ENCODE measurements around the gene DNM2.
A peak's percentile ranks its signal among the peaks of the same experiment; 100 is the strongest.

Gene DNM2

GRCh38 chr19:10690341-10690781 lies 27.5 kb upstream of the DNM2 start:
- DNase-seq (ENCODE audit: low read depth, low spot score): peak; percentile 34

- DNase-seq (ENCODE audit: low read depth, low spot score): no peak
These were observed 26.5 kb upstream of the DNM2 start for GRCh38 chr19:10691178-10691881.

- DNase-seq (ENCODE audit: low read depth, low spot score): no peak
These were observed 26.0 kb upstream of the DNM2 start for GRCh38 chr19:10691883-10692282.

GRCh38 chr19:10692673-10693264 lies 25.1 kb upstream of the DNM2 start:
- no peak for DNase-seq (ENCODE audit: low read depth, low spot score)

- no peak for DNase-seq (ENCODE audit: low read depth, low spot score)
These were observed 23.1 kb upstream of the DNM2 start for GRCh38 chr19:10694706-10695307.

DNA sequence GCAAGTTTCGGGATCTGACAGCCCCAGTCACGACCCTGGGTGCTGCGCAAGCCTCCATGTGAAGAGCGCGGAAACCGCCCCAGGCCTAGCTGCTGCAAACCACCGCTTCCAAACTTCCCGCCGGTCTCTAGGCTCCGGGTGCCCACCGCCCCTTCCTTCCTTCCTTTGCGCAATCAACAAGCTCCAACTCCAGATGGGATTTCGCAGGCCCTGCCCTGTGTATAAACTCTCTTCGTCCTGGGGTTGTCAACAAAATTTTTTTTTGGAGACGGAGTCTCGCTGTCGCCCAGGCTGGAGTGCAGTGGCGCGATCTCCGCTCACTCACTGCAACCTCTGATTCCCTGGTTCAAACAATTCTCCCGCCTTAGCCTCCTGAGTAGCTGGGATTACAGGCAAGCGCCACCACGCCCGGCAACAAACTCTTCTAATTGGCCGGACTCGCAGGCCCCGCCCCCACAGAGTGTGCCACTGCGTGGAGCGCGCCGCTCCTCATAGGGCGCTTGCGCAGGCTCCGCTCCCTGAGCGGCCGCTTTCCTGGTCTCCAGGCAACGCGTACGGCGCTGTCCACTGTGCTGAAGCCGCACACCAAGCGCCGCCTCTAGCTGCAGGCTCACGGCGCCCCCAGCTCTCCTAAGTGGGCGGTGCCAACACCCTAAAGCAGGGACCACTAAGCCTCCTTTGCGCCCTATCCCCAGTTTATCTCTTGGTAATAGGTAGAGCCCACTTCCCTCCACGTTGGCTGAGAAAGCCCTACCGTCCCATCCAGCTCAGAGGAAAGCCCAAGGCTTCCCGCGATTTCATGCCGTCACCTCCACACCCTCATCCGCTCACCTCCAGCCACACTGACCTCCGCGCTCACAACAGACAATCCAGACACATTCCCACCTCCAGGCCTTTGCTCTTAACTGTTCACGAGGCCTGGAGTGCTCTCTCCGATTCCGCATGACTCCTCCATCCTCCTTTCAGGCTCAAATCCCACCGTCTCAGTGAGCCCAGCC lies 22.2 kb upstream of the DNM2 start:
- DNase-seq (ENCODE audit: low read depth, low spot score): peak; percentile 97

DNA sequence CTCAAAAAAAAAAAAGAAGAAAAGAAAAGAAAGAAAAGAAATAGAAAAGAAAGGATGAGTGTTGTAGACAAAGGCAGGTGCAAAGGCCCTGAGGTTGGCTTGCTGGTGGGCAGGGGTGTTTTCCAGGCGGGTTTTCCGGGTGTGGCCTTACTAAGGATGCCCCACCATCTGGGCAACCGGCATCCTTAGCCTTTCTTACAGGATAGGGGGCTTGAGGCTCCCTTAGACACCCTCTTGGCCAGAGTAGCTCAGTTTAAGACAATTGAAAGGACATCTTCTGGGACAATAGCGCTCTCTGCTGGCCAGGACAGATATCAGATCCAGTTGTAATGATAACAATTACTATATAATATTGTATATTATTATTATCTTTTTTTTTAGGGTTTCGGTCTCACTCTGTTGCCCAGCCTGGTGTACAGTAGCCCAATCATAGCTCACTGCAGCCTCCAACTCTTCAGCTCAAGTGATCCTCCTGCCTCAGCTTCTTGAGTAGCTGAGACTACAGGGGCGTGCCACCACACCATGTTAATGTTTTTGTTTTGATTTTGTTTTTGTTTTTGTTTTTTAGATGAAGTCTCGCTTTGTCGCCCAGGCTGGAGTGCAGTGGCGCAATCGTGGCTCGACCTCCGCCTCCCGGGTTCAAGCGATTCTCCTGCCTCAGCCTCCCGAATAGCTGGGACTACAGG lies 18.1 kb upstream of the DNM2 start:
- DNase-seq (ENCODE audit: low read depth, low spot score): peak; percentile 57

GRCh38 chr19:10701955-10702525 lies 15.8 kb upstream of the DNM2 start:
- no peak for DNase-seq (ENCODE audit: low read depth, low spot score)

DNA sequence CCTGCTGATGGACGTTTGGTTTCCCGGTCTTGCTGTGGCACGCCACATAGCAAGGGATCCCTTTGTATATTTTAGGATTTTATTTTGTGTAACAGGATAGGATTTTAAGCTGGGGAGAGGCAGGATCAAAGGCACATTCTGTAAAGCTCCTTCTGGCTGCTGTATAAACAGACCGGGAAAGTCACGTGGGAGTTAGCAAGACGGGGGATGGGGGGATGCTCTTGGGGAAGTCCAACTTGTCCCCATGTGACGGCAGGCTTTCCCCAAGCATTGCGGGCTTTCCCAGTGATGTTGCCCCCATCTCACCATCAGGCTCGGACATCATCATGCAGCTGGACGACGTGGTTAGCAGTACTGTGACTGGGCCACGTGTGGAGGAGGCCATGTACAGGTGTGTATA lies 10.9 kb upstream of the DNM2 start:
- no peak for DNase-seq (ENCODE audit: low read depth, low spot score)

GRCh38 chr19:10707440-10707839 lies 10.4 kb upstream of the DNM2 start:
- no peak for DNase-seq (ENCODE audit: low read depth, low spot score)

DNA sequence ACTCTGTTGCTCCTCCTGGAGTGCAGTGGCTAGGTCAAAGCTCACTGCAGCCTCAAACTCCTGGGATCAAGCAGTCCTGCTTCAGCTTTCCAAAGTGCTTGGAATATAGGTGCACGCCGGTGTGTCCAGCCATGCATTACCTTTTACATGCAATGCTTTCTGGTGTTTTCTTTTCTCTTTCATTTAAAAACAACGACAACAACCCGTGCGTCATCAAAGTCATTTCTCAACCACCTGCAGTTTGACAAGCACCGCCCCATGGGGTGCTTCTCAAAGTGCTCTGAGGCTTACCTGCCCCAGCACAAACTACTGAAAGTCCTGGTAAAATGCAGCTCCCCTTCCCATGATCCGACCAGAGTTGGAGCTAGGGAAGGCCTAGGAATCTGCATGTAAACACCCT lies 9.6 kb upstream of the DNM2 start:
- no peak for DNase-seq (ENCODE audit: low read depth, low spot score)

- no peak for DNase-seq (ENCODE audit: low read depth, low spot score)
These were observed 5.8 kb upstream of the DNM2 start for GRCh38 chr19:10712045-10712444.

- DNase-seq (ENCODE audit: low read depth, low spot score): no peak
These were observed 5.1 kb upstream of the DNM2 start for GRCh38 chr19:10712754-10713153.

- DNase-seq (ENCODE audit: low read depth, low spot score): no peak
These were observed 4.6 kb upstream of the DNM2 start for GRCh38 chr19:10713317-10713716.

DNA sequence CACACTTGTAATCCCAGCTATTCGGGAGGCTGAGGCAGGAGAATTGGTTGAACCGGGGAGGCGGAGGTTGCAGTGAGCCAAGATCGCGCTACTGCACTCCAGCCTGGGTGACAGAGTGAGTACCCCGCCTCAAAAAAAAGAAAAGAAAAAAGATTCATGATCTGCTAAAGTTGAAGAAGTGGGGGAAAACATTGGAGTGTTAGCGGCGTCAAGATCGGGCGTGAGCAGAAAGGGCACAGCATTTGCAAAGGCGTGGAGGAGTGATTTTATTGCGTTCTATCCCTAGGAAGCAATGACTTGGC lies 874 bp upstream of the DNM2 start:
- DNase-seq (ENCODE audit: low read depth, low spot score): no peak

- peak; percentile 74 for DNase-seq (ENCODE audit: low read depth, low spot score)
These were observed 622 bp downstream of the DNM2 start for GRCh38 chr19:10718205-10719196.

DNA sequence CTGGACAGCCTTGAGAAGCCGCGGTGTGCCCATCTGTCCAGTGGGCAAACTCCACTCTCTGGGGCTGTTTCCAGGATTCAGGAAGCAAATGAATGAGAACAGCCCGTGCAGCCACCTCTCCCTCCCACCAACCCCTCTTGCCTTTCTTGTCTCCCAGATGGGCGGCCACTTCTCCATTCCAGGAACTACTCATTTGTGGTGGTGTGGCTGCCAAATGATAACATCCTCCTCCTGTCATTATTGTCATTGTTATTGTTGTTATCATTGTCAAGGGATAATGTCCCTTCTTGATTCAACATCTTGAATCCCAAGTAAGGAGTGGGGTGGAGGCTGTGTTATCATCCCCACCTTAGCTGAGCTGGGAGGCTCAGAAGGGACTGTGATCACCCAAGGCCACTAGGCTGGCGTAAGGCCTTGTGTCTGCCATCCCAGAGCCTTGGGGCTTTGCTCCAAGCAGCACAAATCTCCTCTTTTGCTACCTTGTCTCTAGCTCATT lies 1.6 kb downstream of the DNM2 start:
- DNase-seq (ENCODE audit: low read depth, low spot score): no peak

DNA sequence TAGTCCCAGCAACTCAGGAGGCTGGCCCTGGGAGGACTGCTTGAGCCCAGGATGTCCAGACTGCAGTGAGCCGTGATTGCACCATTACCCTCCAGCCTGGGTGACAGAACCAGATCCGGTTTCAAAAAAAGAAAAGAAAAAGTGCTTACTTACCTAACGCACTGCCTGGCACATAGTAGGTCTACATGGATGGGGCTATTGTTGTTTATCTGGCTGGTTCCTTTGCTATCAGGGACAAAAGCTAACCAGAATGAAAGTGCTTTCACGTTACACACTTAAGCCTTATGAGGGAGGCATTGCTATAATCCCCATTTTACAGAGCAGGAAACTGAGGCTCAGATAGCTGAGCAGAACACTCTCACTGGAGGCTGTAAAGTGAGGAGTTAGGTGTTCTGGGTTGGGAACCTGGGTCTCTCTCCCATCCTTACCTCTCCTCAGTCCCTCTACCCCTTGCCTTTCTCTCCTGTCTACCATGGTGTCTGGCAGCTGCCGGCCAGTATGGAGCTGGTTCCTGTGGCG lies 2.8 kb downstream of the DNM2 start:
- DNase-seq (ENCODE audit: low read depth, low spot score): no peak

- DNase-seq (ENCODE audit: low read depth, low spot score): no peak
These were observed 5.7 kb downstream of the DNM2 start for GRCh38 chr19:10723591-10723990.
